Islet of Langerhans (tissue), 1 donor: ENCODE measurements around the gene JAGN1.
"Not testable (repeated sequence)": the region's sequence is repeated elsewhere in the genome, so short reads cannot be mapped to it uniquely, and the experiment has no call there.

Experiments used
- FAIRE-seq: peaks from one replicate; lab custom pipeline; 2011; peaks lifted over from hg19 to GRCh38; lab: Jason Lieb, UNC

Gene JAGN1

DNA sequence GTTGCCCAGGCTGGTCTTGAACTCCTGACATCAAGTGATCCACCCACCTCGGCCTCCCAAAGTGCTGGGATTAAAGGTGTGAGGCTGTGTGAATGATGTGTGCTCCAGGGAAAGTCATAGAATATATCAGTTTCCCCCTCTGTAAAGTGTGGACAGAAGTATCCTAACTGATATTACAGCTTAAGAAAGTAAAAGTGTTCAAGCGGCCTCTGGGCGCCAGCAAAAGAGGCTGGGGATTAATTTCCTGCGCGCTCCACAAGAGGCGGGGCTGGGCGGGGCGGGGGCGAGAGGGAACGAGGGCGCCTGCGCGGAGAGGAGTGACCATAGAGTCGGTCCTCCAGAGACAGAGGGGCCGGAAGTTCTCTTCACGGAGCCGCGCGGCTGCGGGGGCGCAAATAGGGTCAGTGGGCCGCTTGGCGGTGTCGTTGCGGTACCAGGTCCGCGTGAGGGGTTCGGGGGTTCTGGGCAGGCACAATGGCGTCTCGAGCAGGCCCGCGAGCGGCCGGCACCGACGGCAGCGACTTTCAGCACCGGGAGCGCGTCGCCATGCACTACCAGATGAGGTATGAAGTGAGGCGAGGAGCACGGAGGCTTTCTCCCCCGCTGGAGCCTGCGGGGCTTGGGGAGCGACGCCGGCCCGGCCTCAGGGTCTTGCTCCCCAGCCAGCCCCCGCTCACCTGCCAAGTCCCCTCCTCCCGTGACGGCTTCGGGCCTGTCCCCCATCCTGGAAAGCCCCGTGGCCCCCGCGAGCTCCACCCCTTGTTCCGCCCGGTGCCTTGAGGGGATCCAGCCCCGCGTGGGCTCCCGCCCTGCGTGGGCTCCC, at the start of gene JAGN1:
Gene JAGN1 (plus strand): TSS at position 362 of the 823 bp plus-strand sequence. CDS start 113 bp downstream, at position 475.
- FAIRE-seq, result no peak

DNA sequence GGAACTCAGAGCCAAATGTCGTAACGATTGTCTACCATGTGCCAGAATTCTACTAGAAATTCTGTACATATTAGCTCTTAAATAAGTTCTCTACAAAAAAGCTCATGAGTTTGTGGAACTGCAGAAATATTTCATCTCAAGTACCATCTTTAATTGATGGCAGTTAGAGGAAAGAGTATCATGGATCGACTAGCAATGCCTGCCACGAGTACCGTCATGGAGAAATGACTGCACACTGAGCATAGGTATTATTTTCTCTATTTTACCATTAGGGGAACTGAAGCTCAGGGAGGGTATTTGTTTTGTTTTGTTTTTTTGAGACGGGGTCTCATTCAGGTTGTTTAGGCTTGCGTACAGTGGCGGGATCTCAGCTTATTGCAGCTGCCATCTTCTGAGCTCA, 49.4 kb upstream of the JAGN1 start:
- FAIRE-seq, result no peak

DNA sequence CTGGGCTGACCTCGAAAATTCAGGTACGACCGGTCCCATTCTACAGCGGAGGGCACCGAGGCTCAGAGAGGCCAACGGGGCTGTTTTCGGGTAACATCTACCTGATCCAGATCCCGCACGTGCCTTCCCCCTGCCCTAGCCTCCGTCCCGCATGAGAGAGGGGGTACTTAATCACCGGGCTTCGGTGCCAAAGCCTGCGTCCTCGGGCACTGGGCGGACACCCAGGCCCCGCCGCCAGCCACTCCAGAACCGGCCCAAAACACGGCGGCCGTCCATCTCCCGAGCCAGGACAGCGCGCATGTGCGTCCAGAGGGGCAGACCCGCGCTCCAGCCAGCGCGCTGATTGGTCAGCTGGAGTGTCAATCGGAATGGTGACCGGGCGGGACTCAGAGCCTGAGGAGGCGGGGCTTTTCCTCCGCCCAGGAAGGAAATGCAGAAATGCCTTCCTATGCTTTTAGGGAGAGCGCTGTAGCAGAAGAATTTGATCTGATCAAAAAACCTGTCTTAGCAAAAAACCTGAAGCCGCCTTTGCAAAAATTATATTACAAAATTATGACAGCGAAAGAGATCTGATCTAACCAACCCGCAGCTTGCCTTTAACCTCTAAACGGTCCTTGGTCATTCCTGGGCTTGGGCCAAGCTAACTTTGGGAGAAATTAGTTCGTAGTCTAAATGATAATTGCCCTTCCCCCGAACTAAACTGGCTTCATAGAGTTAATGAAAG, 46.5 kb upstream of the JAGN1 start, which contains the start of gene RPUSD3:
Gene RPUSD3 (minus strand): TSS at position 294 of the 724 bp plus-strand sequence. CDS start 18 bp downstream, at position 276.
- no peak for FAIRE-seq

DNA sequence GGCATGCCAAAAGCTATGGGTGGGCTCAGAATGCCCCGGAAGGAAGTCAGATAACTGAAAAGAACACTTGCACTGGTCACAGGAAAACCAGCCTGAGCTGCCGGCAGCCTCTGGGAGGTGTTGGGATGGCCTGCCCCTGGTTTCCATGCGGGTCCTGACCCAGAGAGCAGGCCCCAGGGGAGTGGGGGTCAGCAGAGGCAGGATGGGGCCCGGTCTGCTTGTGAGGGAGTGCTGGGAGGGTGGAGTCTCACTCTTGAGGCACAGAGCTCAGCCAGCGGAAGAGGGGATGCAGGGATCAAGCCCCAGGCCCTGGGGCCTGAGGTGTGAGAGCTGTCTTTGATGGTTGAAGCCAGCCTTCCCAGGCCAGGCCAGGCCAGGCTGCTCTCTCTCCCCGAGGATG, 44.2 kb upstream of the JAGN1 start:
- no peak for FAIRE-seq

DNA sequence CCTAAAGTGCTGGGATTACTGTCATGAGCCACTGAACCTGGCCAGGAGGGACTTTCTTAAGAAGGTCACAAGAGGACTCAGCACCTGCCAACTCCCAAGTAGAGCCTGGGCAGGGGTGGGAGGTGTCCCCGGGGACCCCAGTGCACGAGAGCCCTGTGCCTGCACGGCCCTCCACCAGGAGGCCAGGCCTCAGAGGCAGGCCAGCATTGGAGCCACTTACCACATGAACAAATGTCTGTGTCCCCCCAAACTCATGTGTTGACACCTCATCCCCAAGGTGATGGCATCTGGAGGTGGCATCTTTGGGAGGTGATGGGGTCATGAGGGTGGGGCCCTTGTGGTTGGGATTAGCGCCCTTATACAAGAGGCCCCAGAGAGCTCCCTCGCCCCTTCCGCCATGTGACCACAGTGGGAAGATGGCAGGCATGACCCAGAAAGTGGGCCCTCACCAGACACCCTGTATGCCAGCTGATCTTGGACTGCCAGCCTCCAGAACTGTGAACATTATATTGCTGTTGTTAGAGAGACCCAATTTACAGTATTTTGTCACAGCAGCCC, 43.4 kb upstream of the JAGN1 start:
- FAIRE-seq, result no peak

DNA sequence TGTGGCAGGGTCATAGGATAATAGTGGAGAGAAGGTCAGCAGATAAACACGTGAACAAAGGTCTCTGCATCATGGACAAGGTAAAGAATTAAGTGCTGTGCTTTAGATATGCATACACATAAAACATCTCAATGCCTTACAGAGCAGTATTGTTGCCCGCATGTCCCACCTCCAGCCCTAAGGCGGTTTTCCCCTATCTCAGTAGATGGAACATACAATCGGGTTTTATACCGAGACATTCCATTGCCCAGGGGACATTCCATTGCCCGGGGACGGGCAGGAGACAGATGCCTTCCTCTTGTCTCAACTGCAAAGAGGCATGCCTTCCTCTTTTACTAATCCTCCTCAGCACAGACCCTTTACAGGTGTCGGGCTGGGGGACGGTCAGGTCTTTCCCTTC, 42.5 kb upstream of the JAGN1 start:
- not testable (repeated sequence) for FAIRE-seq

DNA sequence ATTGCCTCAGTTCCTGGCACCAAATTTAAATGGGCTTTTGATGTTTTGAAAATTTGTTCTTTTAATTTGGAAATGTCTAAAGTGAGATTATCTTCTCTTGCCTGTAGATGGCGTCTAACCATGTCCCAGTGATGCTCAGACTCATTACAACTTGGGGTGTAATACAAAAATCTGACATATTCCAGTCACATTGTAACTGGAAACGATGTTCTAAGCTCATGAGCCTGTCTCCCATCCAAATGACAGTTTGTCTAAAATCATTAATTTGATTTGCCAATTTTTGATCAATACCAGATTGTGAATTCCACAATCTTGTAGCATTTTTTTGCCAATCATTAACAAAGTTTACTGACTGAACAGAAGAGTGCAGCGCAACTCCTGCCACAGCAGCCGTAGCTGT, 41.5 kb upstream of the JAGN1 start:
- FAIRE-seq, result not testable (repeated sequence)

DNA sequence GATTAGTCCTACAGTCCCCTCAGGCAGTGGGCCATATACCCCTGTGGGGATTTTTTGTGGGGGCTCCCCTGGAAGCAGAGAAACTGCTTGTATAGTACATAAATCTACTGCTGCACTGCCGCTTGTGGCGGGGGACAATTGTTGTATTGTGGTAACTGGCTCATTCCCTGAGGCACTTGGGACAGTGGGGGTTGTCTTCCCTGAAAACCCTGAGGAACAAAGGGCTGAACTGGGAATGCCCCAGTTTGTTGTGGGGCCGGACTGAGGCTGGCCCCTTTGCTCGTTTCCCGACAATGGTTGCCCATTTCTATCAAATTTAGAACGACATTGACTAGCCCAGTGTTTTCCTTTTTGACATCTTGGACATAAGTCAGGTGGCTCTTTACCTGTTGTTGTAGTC, 39.0 kb upstream of the JAGN1 start:
- not testable (repeated sequence) for FAIRE-seq

DNA sequence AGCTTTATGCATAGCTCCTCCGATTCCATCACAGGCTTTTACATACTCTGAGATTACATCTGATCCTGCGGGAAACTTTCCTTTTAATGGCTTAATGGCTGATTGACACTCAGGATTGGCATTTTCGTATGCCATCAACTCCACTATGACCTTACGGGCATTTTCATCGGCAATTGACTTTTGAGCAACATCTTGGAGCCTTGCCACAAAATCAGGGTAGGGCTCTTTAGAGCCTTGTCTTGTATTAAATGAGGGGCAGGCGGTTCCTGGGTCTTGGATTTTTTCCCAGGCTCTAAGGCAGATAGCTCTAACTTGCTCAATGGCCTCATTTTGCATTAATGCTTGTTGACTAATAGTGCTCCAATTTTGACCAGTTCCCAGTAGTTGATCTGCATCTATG, 38.5 kb upstream of the JAGN1 start:
- not testable (repeated sequence) for FAIRE-seq

DNA sequence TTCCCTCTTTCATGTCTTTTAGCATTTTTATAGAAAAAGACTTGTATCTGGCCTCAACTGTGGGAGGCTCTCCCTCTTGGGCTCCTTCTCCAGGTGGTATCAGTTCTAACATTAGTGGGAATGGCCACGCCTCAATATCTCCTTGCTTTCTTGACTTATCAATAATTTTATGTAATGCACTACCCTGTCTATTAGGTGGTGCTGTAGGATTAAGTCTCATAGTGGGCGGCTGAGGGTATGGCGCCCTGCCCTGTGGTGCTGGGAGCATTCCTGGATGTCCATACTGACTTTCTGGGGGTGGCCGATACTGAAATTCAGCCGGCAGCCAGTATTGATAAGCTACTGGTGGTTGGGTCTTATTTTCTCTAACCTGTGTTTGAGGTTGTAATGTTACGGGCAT, 37.9 kb upstream of the JAGN1 start:
- FAIRE-seq, result no peak

DNA sequence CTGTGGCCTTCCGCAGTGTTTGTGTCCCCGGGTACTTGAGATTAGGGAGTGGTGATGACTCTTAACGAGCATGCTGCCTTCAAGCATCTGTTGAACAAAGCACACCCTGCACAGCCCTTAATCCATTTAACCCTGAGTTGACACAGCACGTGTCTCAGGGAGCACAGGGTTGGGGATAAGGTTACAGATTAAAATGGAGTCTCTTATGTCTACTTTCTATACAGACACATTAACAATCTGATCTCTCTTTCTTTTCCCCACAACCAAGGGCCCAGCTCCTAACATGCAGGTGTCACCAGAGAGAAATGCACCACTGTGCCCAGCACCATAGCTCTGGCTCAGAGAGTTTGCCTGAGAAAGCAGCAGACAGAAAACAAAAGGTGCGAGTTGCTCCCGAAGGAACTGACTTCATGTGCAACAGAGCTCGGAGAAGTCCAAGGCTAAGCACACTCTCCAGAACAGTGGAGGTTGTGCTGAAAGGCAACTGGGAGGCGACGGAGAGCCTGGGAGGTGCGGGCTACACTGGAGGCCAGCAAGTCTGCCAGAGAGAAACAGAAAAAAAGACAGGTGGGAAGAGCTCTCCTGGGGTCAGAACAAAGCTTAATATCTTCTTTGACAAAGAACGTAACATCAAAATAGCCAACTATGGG, 36.0 kb upstream of the JAGN1 start:
- not testable (repeated sequence) for FAIRE-seq

DNA sequence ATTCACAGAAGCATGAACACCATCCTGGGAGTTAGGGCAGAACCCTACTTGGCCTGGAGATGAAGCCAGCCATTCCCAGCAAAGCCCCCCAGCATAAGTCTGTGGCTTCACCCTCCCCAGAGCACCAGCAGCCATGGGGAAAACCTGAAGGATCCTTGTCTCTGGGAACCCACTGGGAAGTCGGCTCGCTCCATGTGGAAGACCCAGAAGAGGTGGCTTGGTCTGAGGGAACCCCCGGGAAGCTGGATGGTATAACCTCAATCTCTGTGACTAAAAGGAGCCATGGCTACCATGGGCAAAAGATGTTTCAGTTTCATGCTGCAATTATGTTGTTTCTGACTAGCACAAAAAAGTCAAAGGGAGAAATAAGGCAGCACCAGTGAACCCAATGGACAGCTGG, 34.8 kb upstream of the JAGN1 start:
- FAIRE-seq, result no peak

DNA sequence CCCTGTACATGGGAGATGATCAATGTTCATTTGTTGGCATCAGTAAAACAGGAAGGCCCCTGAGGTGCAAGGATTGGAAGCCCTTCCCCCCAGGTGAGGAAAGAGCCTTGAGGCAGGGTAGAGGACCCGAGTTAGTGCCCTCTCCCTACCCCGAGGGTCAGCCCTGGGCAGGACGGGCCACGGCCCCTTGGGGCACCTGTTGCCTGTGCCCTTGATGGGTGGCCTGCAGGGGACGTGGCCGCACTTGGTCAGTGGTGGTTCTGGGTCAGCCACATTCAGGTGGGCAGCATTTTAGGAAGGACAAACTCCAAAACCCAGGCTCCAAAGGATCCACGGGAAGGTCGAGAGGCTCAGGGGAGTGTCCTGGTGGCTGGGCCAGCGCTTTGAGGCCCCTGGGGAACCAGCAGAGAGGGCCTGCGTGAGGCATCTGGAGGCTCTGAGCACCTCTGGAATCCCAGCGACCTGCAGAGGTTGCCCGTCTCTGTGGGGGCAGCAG, 30.8 kb upstream of the JAGN1 start:
- no peak for FAIRE-seq

DNA sequence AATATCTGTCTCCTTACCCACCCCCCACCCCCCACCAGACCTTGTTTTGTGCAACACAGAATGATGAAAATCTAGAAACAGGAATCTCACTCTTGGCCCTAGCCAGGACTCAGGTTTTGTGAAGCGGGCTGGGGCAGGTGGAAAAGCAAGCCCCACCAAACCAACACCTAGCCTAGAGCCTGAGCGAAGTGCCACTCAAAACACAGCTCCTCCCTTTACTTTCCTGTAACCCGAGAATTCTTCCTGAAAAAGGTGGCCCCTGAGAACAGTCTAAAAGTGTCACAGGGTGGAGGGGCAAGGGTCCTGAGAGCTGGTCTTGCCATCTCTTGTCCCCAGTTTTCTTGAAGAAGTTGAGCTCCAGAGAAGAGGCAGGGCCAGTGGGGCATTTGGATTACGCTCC, 29.2 kb upstream of the JAGN1 start:
- no peak for FAIRE-seq

DNA sequence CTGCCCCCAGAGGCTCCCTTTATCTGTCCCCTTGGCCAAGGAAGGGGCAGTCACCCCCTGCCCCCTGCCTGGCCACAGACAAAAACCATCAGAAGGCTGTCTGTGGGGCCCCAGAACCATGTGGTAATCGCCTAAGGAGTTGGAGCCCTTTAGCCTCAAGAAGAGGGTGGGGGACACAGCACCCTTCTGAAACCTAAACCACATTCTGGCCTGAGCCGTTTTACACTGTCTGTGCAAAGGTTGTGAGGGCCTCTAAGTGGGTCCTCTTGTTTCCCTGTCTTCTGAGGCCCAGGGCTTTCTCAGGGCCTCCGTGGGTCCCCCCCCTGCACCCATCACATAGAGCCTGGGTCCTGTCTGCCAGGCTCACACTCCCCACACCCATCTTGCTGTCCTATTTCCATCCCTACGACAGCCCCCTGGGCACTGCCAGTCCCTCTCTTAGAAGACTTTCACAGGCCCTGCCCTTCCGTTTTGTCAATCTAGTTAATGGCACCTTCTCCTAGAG, 28.7 kb upstream of the JAGN1 start:
- FAIRE-seq, result no peak

DNA sequence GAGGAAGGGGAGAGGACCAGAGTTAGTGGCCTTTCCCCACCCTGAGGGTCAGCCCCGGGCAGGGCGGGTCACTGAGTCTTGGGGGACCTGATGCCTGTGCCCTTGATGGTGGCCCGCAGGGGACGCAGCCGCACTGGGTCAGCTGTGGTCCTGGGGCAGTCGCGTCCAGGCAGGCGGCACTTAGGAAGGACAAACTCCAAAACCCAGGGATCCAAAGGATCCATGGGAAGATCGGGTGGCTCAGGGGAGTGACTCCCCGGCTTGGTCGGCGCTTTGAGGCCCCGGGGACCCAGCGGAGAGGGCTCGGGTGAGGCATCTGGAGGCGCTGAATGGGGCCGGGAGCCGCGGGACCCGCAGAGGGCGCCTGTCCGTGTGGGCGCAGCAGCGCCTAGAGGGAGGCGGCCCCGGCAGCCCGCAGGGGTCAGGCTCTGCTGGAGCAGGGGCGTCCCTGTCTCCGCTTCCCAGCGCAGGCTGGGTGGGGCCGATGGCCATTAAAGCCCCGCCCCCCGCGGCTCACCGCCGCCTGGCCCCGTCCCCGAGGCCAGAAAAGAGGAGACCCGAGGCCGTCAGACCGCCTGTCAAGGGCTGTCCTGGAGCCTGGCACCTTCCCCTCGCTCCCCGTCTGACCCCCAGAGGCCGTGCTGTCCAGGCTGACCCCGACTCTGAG, 27.9 kb upstream of the JAGN1 start:
- no peak for FAIRE-seq

DNA sequence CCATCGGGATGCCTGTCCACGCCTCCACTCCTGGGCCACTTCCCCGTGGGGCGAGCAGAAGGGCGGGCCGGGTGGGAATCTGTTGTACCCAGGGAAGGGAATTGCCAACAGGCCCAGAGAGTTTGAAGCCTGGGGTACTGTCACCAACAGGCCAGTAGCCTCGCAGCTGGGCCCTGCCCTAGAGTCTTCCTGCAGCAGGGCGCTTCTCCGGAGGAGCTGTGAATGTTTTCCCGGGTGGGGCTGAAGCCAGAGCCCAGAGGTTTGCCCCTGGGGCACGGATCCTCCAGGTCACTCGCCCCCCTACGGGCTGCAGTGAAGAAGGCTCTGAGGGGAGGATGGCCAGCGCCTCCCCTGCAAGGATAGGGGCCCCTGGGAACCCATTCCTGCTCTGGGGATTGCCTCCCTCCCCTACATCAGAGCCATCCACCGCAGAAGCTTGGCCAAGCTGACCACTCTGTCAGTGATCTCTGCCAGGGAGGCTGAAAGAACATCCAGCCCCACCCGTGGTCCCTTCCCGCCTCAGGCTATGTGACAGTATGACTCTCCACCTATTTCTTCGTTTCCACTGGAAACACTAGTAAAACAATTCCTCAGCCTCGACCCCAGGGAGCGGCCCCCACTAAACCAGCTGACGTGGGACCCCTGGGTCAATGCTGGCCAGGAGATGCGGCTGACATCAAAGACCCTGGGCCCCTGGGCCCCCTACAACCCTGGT, 27.2 kb upstream of the JAGN1 start:
- no peak for FAIRE-seq

DNA sequence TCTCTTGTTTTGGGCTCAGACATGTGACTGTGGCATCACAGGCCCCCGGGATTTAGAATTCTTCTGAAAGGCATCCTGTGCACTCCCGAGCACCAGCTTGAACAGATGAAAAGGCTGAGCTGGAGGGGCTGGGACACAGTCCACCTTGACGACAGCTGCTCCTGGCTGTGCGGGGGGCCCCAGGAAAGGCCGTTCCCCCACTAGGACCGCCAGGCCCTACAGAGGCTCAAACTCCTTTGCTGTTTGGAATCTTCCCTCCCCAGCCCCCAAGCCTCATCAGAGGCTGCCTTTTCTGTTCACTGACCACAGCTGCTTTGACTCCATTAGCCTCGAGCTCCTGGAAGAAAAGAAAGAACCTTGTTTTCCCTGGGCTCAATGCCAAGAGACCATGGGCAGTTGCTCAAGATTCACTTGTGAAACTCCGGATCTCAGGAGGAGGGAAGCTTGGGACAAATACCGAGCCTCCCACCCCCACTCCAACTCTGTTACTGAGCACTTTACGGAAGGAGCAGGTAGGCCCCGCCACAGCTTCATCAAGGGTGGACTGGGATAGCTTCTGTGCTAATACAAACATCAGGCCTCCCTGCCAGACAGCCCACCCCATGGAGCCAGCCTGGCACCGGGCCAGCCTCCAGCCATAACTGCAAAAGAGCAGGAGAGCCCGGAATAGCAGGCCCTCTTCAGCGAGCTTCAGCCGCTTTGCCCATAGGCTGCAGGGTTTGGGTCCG, 26.0 kb upstream of the JAGN1 start:
- no peak for FAIRE-seq

DNA sequence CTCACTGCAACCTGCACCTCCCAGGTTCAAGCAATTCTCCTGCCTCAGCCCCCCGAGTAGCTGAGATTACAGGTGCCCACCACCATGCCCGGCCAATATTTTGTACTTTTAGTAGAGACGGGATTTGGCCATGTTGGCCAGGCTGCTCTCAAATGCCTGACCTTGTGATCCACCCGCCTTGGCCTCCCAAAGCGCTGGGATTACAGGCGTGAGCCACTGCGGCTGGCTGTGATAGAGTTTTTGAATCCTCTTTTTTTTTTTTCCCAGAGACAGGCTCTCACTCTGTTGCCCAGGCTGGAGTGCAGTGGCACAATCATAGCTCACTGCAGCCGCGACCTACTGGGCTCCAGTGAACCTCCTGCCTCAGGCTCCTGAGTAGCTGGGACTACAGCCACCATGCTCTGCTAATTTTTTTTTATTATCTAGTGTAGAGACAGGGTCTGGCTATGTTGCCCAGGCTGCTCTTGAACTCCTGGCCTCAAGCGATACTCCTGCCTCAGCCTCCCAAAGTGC, 25.2 kb upstream of the JAGN1 start:
- FAIRE-seq, result not testable (repeated sequence)

DNA sequence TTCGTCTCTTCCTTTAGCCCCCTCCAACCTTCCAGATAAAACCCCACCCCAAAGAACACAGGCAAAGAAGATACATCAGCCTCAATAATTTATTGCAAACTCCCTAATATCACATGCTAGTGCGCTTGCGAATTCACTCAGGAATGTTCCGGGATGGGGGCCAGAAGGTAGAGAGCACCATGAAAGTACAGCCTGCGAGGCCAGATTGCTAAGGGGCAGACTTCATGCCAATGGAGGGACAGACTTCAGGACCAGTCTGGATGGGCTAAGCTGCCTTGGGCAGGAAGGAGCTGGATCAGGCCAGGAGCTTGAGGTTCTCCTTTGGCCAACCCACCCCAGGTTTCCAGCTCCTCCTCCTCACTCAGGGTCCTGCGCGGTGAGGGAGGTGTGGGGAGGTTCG, 23.8 kb upstream of the JAGN1 start:
- no peak for FAIRE-seq
